ENCODE results near the gene ASS1. TPM values are rescaled to one million over a fixed set of nuclear protein-coding genes. Genes with fewer than 3 reads are reported as not detected.

ASS1 gene
- polyA plus RNA-seq, 1 donor from 2014 or later: not detected

GRCh38 chr9:130425741-130426466 is 18.9 kb upstream of the ASS1 start:
- Mint-ChIP-seq H3K27ac (no peak overlapping the region), H3K9me3 (no peaks in the 10 kb centered on the region), H3K27me3 (peaks cover 6% of the 10 kb centered on the region), H3K4me3 (peak overlapping the region in 1 of 4 donors; percentile 73), H3K4me1 (peaks cover 0 to 2% (median 0%) of the 10 kb centered on the region in 3 donors), H3K36me3 (no peaks in the 10 kb centered on the region)

GRCh38 chr9:130426467-130426773 is 18.3 kb upstream of the ASS1 start:
- H3K4me1 Mint-ChIP-seq: peaks cover 0 to 2% (median 0%) of the 10 kb centered on the region in 3 donors
- no peak overlapping the region for H3K4me3 Mint-ChIP-seq
- H3K27me3 Mint-ChIP-seq: peaks cover 6% of the 10 kb centered on the region
- H3K9me3 Mint-ChIP-seq: no peaks in the 10 kb centered on the region
- H3K36me3 Mint-ChIP-seq: no peaks in the 10 kb centered on the region
- H3K27ac Mint-ChIP-seq: no peak overlapping the region

- Mint-ChIP-seq H3K4me1 (peaks cover 0 to 2% (median 0%) of the 10 kb centered on the region in 3 donors), H3K4me3 (peak overlapping the region in 1 of 4 donors; percentile 6), H3K9me3 (no peaks in the 10 kb centered on the region), H3K27me3 (peaks cover 9% of the 10 kb centered on the region), H3K36me3 (no peaks in the 10 kb centered on the region), H3K27ac (no peak overlapping the region)
Observed at GRCh38 chr9:130426883-130427282, 17.9 kb upstream of the ASS1 start.

- H3K36me3 Mint-ChIP-seq: no peaks in the 10 kb centered on the region
- H3K27ac Mint-ChIP-seq: no peak overlapping the region
- H3K27me3 Mint-ChIP-seq: peaks cover 13% of the 10 kb centered on the region
- H3K4me1 Mint-ChIP-seq: peaks cover 0 to 3% (median 0%) of the 10 kb centered on the region in 3 donors
- no peaks in the 10 kb centered on the region for H3K9me3 Mint-ChIP-seq
- no peak overlapping the region for H3K4me3 Mint-ChIP-seq
Observed at GRCh38 chr9:130427326-130427725, 17.4 kb upstream of the ASS1 start.

- Mint-ChIP-seq H3K27me3 (peaks cover 21% of the 10 kb centered on the region), H3K36me3 (no peaks in the 10 kb centered on the region), H3K4me3 (no peak overlapping the region), H3K9me3 (no peaks in the 10 kb centered on the region), H3K4me1 (peaks cover 0 to 5% (median 0%) of the 10 kb centered on the region in 3 donors), H3K27ac (no peak overlapping the region)
Observed at GRCh38 chr9:130428086-130428665, 16.6 kb upstream of the ASS1 start.

GRCh38 chr9:130429381-130429780 is 15.4 kb upstream of the ASS1 start:
- Mint-ChIP-seq H3K27me3 (peaks cover 24% of the 10 kb centered on the region), H3K9me3 (no peaks in the 10 kb centered on the region), H3K4me3 (no peak overlapping the region), H3K36me3 (no peaks in the 10 kb centered on the region), H3K27ac (no peak overlapping the region), H3K4me1 (peaks cover 0 to 3% (median 0%) of the 10 kb centered on the region in 3 donors)

GRCh38 chr9:130429831-130430230 is 14.9 kb upstream of the ASS1 start:
- no peaks in the 10 kb centered on the region for H3K9me3 Mint-ChIP-seq
- H3K36me3 Mint-ChIP-seq: no peaks in the 10 kb centered on the region
- H3K27me3 Mint-ChIP-seq: peaks cover 24% of the 10 kb centered on the region
- no peak overlapping the region for H3K27ac Mint-ChIP-seq
- H3K4me3 Mint-ChIP-seq: no peak overlapping the region
- peaks cover 0 to 3% (median 0%) of the 10 kb centered on the region in 3 donors for H3K4me1 Mint-ChIP-seq

- no peaks in the 10 kb centered on the region for H3K9me3 Mint-ChIP-seq
- peaks cover 27% of the 10 kb centered on the region for H3K27me3 Mint-ChIP-seq
- no peak overlapping the region for H3K27ac Mint-ChIP-seq
- H3K4me3 Mint-ChIP-seq: no peak overlapping the region
- no peaks in the 10 kb centered on the region for H3K36me3 Mint-ChIP-seq
- peaks cover 0 to 3% (median 0%) of the 10 kb centered on the region in 3 donors for H3K4me1 Mint-ChIP-seq
Observed at GRCh38 chr9:130430232-130430631, 14.5 kb upstream of the ASS1 start.

- Mint-ChIP-seq H3K4me3 (no peak overlapping the region), H3K4me1 (peaks cover 0 to 3% (median 0%) of the 10 kb centered on the region in 3 donors), H3K36me3 (no peaks in the 10 kb centered on the region), H3K27ac (no peak overlapping the region), H3K9me3 (no peaks in the 10 kb centered on the region), H3K27me3 (peaks cover 33% of the 10 kb centered on the region)
Observed at GRCh38 chr9:130430734-130431535, 13.8 kb upstream of the ASS1 start.

GRCh38 chr9:130431536-130432303 is 13.0 kb upstream of the ASS1 start:
- H3K27me3 Mint-ChIP-seq: peaks cover 33% of the 10 kb centered on the region
- no peak overlapping the region for H3K27ac Mint-ChIP-seq

GRCh38 chr9:130432362-130432761 is 12.4 kb upstream of the ASS1 start:
- Mint-ChIP-seq H3K4me1 (peaks cover 0 to 3% (median 0%) of the 10 kb centered on the region in 3 donors), H3K9me3 (no peaks in the 10 kb centered on the region), H3K27me3 (peaks cover 33% of the 10 kb centered on the region), H3K27ac (no peak overlapping the region), H3K4me3 (no peak overlapping the region), H3K36me3 (no peaks in the 10 kb centered on the region)

More at GRCh38 chr9:130431536-130432303, 13.0 kb upstream of the ASS1 start:
- H3K36me3 Mint-ChIP-seq: no peaks in the 10 kb centered on the region
- no peak overlapping the region for H3K4me3 Mint-ChIP-seq
- H3K4me1 Mint-ChIP-seq: peaks cover 0 to 3% (median 0%) of the 10 kb centered on the region in 3 donors
- no peaks in the 10 kb centered on the region for H3K9me3 Mint-ChIP-seq

- Mint-ChIP-seq H3K4me3 (peak overlapping the region in 1 of 4 donors; percentile 55), H3K27me3 (peaks cover 37% of the 10 kb centered on the region), H3K36me3 (no peaks in the 10 kb centered on the region), H3K9me3 (no peaks in the 10 kb centered on the region), H3K27ac (no peak overlapping the region), H3K4me1 (peaks cover 0 to 3% (median 0%) of the 10 kb centered on the region in 3 donors)
Observed at GRCh38 chr9:130432796-130433167, 12.0 kb upstream of the ASS1 start.

GRCh38 chr9:130433168-130433946 is 11.4 kb upstream of the ASS1 start:
- Mint-ChIP-seq H3K4me3 (peak overlapping the region in 1 of 4 donors; percentile 55), H3K27me3 (peaks cover 40% of the 10 kb centered on the region), H3K27ac (no peak overlapping the region), H3K9me3 (no peaks in the 10 kb centered on the region), H3K4me1 (peaks cover 0 to 3% (median 0%) of the 10 kb centered on the region in 3 donors), H3K36me3 (no peaks in the 10 kb centered on the region)

- H3K4me1 Mint-ChIP-seq: peaks cover 0 to 3% (median 0%) of the 10 kb centered on the region in 3 donors
- H3K27ac Mint-ChIP-seq: no peak overlapping the region
- H3K36me3 Mint-ChIP-seq: no peaks in the 10 kb centered on the region
- no peaks in the 10 kb centered on the region for H3K9me3 Mint-ChIP-seq
- H3K4me3 Mint-ChIP-seq: peak overlapping the region in 2 of 4 donors; percentile 1 to 34
- peaks cover 37% of the 10 kb centered on the region for H3K27me3 Mint-ChIP-seq
Observed at GRCh38 chr9:130433947-130434262, 10.9 kb upstream of the ASS1 start.
